ENCODE results near the gene NDUFV2.
A peak's percentile ranks its signal among the peaks of the same experiment; 100 is the strongest.
"Not testable (repeated sequence)": the region's sequence is repeated elsewhere in the genome, so short reads cannot be mapped to it uniquely, and the experiment has no call there.

The NDUFV2 gene

GRCh38 chr18:9102508-9103375 lies at the start of gene NDUFV2:
TSS of gene NDUFV2 (plus strand) at chr18:9102699. CDS start at chr18:9102744, 45 bp downstream.
- DNase-seq: peak; percentile 95

- DNase-seq: no peak
Observed at GRCh38 chr18:9053814-9054213, 48.7 kb upstream of the NDUFV2 start.

- DNase-seq: no peak
Observed at GRCh38 chr18:9055185-9055584, 47.3 kb upstream of the NDUFV2 start.

DNA sequence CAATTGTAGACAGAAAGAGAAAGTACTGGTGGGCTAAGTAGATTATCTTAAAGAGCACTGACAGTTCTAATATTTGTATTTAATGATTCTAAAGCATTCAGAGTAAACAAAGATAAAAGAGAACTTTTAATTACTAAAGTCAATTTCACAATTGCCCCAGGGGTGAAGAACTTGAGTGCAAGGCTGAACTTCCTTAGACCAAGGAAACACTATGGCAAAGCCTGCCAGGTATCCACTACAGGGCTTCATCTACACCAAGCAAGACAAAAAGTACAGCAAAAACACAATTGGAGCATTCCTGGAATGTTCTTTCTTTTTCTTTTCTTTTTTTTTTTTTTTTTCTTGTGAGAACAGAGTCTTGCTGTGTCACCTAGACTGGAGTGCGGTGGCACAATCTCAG lies 46.9 kb upstream of the NDUFV2 start:
- no peak for DNase-seq

GRCh38 chr18:9057646-9058045 lies 44.9 kb upstream of the NDUFV2 start:
- DNase-seq: no peak

GRCh38 chr18:9058406-9058805 lies 44.1 kb upstream of the NDUFV2 start:
- DNase-seq: no peak

- DNase-seq: no peak
Observed at GRCh38 chr18:9062418-9062751, 40.1 kb upstream of the NDUFV2 start.

- DNase-seq: no peak
Observed at GRCh38 chr18:9065864-9066263, 36.6 kb upstream of the NDUFV2 start.

DNA sequence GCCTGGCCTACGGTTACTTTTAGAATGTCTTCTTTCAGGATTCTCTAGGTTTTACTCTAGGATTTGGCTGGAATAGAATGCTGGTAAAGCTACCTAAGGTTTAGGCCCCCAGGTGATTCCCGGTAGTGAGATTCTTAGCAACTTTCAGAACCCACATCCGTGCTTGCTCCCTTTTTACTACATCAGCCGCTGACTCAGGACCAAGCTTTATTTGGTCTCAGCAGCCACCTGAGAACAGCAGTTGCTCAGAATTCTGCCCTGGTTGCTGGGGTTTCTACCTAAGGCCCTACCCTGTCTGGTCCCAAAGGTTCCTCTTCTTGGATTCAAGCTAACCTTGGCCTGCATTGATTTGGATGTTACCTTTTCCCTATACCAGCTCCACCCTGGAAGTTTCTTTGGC lies 36.1 kb upstream of the NDUFV2 start:
- no peak for DNase-seq

DNA sequence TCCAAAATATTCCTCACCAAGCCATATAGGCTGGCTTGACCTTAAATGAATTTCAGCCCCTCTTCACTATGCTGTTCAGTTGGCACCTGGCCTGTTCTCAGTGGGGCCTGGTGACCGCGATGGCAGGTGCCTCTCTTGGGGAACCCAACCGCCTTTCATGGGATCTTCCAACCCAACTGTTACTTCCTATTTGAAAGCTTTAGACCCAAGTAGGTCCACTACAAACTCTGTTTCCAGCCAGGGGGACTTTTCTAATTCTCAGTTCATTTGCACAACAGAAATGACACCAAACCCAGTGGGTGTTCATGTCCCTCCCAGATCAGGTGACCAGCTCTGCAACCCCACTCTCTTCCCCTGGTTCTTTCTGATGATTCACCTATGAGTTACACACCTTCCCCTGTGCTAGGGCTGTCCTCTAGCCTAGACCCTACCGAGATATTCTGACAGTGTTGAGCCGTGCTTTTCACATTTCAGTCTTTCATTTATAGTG lies 35.6 kb upstream of the NDUFV2 start:
- DNase-seq: no peak

GRCh38 chr18:9067823-9068222 lies 34.7 kb upstream of the NDUFV2 start:
- no peak for DNase-seq

DNA sequence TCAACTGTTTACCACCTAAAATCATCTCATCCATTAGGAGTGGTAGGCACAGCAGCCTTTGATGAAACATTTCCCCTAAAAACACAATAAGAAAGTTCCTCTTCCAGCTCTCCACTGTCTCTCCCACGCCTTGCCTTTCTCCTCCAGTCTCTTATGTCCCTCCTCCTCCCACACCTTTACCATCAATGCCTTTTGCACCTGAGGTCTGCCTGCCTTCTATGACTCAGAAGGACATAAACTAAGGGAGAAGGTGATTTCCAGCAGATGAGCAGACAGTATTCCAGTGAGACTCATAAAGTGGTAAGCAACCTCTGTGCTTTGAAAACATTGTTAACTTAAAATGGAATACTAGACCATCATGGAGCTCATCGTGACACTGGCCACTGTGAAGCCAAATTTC lies 34.2 kb upstream of the NDUFV2 start:
- no peak for DNase-seq

- no peak for DNase-seq
Observed at GRCh38 chr18:9069601-9070000, 32.9 kb upstream of the NDUFV2 start.

DNA sequence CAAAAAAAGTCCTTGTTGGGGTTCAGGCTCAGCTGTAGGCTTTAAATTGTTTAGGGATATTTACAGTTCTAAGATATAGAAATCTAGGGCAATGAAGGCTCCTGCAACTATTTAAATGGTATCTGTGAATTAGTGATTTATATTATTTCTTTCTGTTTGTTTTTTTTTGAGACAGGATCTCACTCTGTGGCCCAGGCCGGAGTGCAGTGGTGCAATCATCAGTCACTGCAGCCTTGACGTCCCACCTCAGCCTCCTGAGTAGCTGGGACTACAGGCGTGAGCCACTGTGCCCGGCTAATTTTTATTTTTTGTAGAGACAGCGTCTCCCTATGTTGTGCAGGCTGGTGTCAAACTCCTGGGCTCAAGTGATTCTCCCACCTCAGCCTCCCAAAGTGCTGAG lies 32.3 kb upstream of the NDUFV2 start:
- DNase-seq: no peak

DNA sequence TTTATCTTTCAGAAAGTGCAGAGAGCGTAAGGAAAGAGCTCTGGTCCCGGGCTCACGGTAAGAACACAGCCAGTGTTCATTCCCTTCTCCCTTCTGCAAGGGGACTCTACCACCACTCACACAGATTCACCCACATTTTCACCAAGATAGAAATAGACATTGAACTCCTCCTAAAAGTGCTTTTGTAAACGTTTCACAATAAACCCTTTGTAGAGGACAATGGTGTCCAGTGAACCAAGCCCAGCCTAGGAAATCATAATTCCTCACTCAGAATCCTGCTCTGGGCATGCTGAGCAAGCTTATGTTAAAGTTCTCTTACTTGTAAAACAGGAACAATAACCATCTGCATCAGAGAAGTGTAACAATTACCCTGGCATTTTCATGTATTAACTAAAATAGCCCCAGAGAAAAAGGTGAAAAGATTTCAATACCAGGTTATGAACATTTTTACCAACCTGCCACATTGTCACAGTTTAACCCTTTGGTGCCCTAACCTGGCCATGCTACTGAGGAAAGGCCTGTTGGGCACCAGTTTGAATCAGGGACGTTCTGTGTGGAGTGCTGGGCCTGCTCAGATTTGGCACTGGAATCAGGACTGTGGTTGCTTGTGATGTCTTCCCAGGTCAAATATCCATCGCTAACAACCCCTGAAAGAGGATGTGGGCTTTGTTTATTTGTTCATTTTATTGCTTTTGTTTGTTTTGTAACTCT lies 22.5 kb upstream of the NDUFV2 start:
- DNase-seq: no peak

DNA sequence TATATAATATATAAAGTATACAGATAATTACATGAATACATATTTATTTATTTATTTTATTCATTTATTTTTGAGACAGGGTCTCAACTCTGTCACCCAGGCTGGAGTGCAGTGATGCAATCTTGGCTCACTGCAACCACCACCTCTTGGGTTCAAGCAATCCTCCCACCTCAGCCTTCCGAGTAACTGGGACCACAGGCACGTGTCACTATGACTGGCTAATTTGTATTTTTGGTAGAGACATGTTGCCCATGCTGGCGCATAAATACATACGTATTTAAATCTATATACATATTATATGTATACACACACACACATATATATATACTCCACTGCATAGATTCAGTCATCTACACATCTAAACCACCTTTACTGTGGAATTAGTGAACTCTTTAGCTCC lies 20.6 kb upstream of the NDUFV2 start:
- no peak for DNase-seq

- no peak for DNase-seq
Observed at GRCh38 chr18:9082711-9083510, 19.6 kb upstream of the NDUFV2 start.

DNA sequence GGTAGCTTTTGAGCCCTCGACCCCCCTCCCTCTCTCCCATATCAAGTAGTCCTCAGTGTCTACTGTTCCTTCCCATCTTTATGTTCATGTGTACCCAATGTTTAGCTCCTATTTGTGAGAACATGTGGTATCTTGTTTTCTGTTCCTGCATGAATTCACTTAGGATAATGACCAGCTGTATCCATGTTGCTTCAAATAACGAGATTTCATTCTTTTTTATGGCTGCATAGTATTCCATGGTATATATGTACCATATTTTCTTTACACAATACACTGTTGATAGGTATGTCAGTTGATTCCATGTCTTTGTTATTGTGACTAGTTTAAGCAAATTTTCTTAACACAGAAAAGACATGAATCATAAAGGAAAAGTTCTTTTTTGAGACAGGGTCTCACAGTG lies 16.5 kb upstream of the NDUFV2 start:
- DNase-seq: no peak

GRCh38 chr18:9086624-9087023 lies 15.9 kb upstream of the NDUFV2 start:
- no peak for DNase-seq

DNA sequence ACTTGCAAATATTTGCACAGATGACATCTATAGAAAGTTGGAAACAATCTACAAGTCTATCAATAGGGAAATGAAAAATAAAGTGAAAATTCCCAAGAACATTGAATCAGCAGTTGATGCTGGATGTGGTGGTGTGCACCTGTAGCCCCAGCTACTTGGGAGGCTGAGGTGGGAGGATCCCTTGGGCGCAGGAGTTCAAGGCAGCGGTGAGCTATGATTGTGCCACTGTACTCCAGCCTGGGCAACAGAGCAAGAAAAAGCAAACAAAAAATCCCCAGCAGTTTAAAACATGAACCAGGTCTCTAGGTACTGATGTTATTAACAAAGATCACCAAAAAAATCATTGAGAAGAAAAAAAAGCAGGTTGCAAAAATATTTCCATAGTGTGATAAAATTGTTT lies 15.4 kb upstream of the NDUFV2 start:
- DNase-seq: no peak

- no peak for DNase-seq
Observed at GRCh38 chr18:9088252-9088651, 14.2 kb upstream of the NDUFV2 start.

GRCh38 chr18:9088727-9089126 lies 13.8 kb upstream of the NDUFV2 start:
- not testable (repeated sequence) for DNase-seq

- no peak for DNase-seq
Observed at GRCh38 chr18:9090578-9090977, 11.9 kb upstream of the NDUFV2 start.

DNA sequence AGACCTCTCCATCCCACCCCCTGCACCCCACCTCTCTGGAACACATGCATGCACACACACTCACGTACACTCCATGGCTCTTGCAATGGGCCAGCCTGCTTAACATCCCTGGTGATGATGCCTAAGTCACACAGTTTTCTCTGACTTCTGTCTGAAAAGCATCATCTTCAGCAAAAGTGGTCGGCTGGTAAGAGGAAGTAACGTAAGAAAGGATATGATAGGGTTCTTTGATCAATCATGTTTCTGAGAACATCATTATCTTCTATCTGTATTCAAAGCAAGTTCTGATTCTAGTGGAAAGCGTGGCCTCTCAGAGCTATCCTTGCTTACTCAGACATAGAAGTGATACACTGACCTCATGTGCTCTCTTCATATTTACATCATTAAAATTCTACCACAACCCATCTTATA lies 11.4 kb upstream of the NDUFV2 start:
- no peak for DNase-seq

All from NCI-H774 (cell line).